Neural cell (in vitro differentiated cells): ENCODE results near the gene ATP4B. TPM values are rescaled to one million over a fixed set of nuclear protein-coding genes. Genes with fewer than 3 reads are reported as not detected.

Source experiments
- H2AFZ ChIP-seq: fragments of 200-600, 300-800 bp; sonication (generic), shearing (Covaris generic); 2 replicates; pipeline ENCODE4 v1.6.0; 2014; ENCODE audit warnings: low read depth, mild to moderate bottlenecking, antibody characterized with exemption, low read length, moderate library complexity
- H3F3A ChIP-seq: fragments of 200-600 bp; shearing (Covaris generic); 2 replicates; pipeline ENCODE4 v1.6.1; 2016; ENCODE audit warnings: mild to moderate bottlenecking, moderate library complexity, mixed read lengths, antibody characterized with exemption, low read length; ENCODE audit not compliant: insufficient read depth, poor library complexity, severe bottlenecking
- H3K27ac ChIP-seq: fragments of 200-600, 300-800 bp; sonication (generic), shearing (Covaris generic); 2 replicates; pipeline ENCODE4 v1.5.1; 2014; ENCODE audit warnings: mild to moderate bottlenecking, low read length, moderate library complexity
- H3K27me3 ChIP-seq: fragments of 300-800, 200-600 bp; sonication (generic), shearing (Covaris generic); 2 replicates; pipeline ENCODE4 v1.6.0; 2014; ENCODE audit warnings: mild to moderate bottlenecking, low read depth, low read length, moderate library complexity; ENCODE audit not compliant: insufficient read depth
- H3K36me3 ChIP-seq: fragments of 300-800, 200-600 bp; sonication (generic), shearing (Covaris generic); 2 replicates; pipeline ENCODE4 v1.5.1; 2014; ENCODE audit warnings: mild to moderate bottlenecking, antibody characterized with exemption, low read length, moderate library complexity; ENCODE audit not compliant: insufficient read depth
- H3K4me2 ChIP-seq: fragments of 300-800, 200-600 bp; sonication (generic), shearing (Covaris generic); 2 replicates; pipeline ENCODE4 v1.6.0; 2014; ENCODE audit warnings: mild to moderate bottlenecking, low read length
- H3K4me3 ChIP-seq: fragments of 300-800, 200-600 bp; sonication (generic), shearing (Covaris generic); 2 replicates; pipeline ENCODE4 v1.5.1; 2014; ENCODE audit warnings: mild to moderate bottlenecking, low read length, moderate library complexity
- H3K79me2 ChIP-seq: fragments of 200-600 bp; shearing (Covaris generic); replicated peaks from 2 replicates; pipeline ENCODE4 v1.6.0; 2014; ENCODE audit warnings: mild to moderate bottlenecking, low read length, moderate library complexity; ENCODE audit not compliant: insufficient read depth
- H3K9ac ChIP-seq: fragments of 300-800, 200-600 bp; sonication (generic), shearing (Covaris generic); 2 replicates; pipeline ENCODE4 v1.6.1; 2016; ENCODE audit warnings: mild to moderate bottlenecking, low read length, mixed read lengths
- H3K9me2 ChIP-seq: fragments of 200-600 bp; shearing (Covaris generic); 2 replicates; pipeline ENCODE4 v1.6.1; 2016; ENCODE audit warnings: mild to moderate bottlenecking, low read length, mixed read lengths; ENCODE audit not compliant: insufficient read depth
- H3K9me3 ChIP-seq: fragments of 200-600, 300-800 bp; sonication (generic), shearing (Covaris generic); 2 replicates; pipeline ENCODE4 v1.6.1; 2016; ENCODE audit warnings: mild to moderate bottlenecking, mixed run types, low read length, moderate library complexity, mixed read lengths
- H4K20me1 ChIP-seq: fragments of 200-600 bp; shearing (Covaris generic); 2 replicates; pipeline ENCODE4 v1.6.1; 2016; ENCODE audit warnings: mild to moderate bottlenecking, mixed run types; ENCODE audit not compliant: insufficient read depth
- CTCF ChIP-seq: fragments of 450-650 bp; IDR thresholded peaks from 2 replicates; pipeline ENCODE4 v1.5.1; 2014; ENCODE audit warnings: antibody characterized with exemption, mild to moderate bottlenecking, moderate library complexity; ENCODE audit not compliant: poor library complexity, severe bottlenecking
- EP300 ChIP-seq: fragments of 450-650 bp; conservative IDR thresholded peaks from 2 replicates; pipeline ENCODE4 v1.6.1; 2014; ENCODE audit warnings: antibody characterized with exemption, mild to moderate bottlenecking, moderate library complexity; ENCODE audit not compliant: poor library complexity, severe bottlenecking
- EZH2 ChIP-seq: fragments of 200-600, 300-800 bp; shearing (Covaris generic), sonication (generic); IDR thresholded peaks from 2 replicates; pipeline ENCODE4 v1.6.1; 2014; ENCODE audit warnings: antibody characterized with exemption, low read length, borderline replicate concordance, mild to moderate bottlenecking; ENCODE audit not compliant: insufficient read depth, poor library complexity, severe bottlenecking
- MXI1 ChIP-seq: fragments of 450-650 bp; conservative IDR thresholded peaks from 2 replicates; pipeline ENCODE4 v1.6.1; 2014; ENCODE audit warnings: antibody characterized with exemption, mild to moderate bottlenecking; ENCODE audit not compliant: poor library complexity, severe bottlenecking
- POLR2AphosphoS5 ChIP-seq: IDR thresholded peaks from 2 replicates; pipeline ENCODE4 v1.6.1; 2012
- RAD21 ChIP-seq: fragments of 450-650 bp; conservative IDR thresholded peaks from 2 replicates; pipeline ENCODE4 v1.6.1; 2014; ENCODE audit warnings: antibody characterized with exemption, mild to moderate bottlenecking, moderate library complexity
- REST ChIP-seq: IDR thresholded peaks from 2 replicates; pipeline ENCODE4 v1.6.1; 2012; ENCODE audit warnings: borderline replicate concordance
- SMC3 ChIP-seq: fragments of 450-650 bp; conservative IDR thresholded peaks from 2 replicates; pipeline ENCODE4 v1.6.1; 2014; ENCODE audit warnings: antibody characterized with exemption, mild to moderate bottlenecking, moderate library complexity; ENCODE audit not compliant: poor library complexity
- TAF1 ChIP-seq: IDR thresholded peaks from 2 replicates; pipeline ENCODE4 v1.6.1; 2012; ENCODE audit warnings: low read depth
- polyA plus RNA-seq: library from polyadenylated mRNA; depleted of rRNA; stranded (reverse); fragments of >200 nt; gene quantifications from 2 replicates; pipeline ENCODE4 v1.2.3, GENCODE V29; 2014

The ATP4B gene
- polyA plus RNA-seq, 1 donor from 2014 or later = not detected

GRCh38 chr13:113653264-113654174 lies 4.5 kb downstream of the ATP4B start:
- Histone ChIP-seq H2AFZ (no peak overlapping the region), H3K9me3 (no peaks in the 10 kb centered on the region), H3K4me3 (no peak overlapping the region), H4K20me1 (no peaks in the 10 kb centered on the region), H3F3A (no peaks in the 10 kb centered on the region), H3K36me3 (no peaks in the 10 kb centered on the region), H3K4me2 (no peak overlapping the region), H3K27me3 (no peaks in the 10 kb centered on the region), H3K79me2 (no peaks in the 10 kb centered on the region), H3K27ac (peak overlapping the region; percentile 36), H3K9ac (no peak overlapping the region), H3K9me2 (no peaks in the 10 kb centered on the region)
- TF ChIP-seq EP300 (peak; percentile 47), POLR2AphosphoS5 (peak; percentile 50), EZH2 (no peak), CTCF (no peak), REST (peak; percentile 70), TAF1 (no peak)

GRCh38 chr13:113652404-113653263 lies 5.4 kb downstream of the ATP4B start:
- no peaks in the 10 kb centered on the region for H3K27me3 ChIP-seq
- no peak overlapping the region for H3K27ac ChIP-seq
- no peak overlapping the region for H3K4me2 ChIP-seq
- no peak overlapping the region for H2AFZ ChIP-seq
- no peak overlapping the region for H3K4me3 ChIP-seq
- H3K9ac ChIP-seq = no peak overlapping the region
- H4K20me1 ChIP-seq = no peaks in the 10 kb centered on the region
- no peaks in the 10 kb centered on the region for H3K36me3 ChIP-seq
- H3K9me2 ChIP-seq = no peaks in the 10 kb centered on the region
- H3F3A ChIP-seq = no peaks in the 10 kb centered on the region
- TF ChIP-seq CTCF (no peak), TAF1 (no peak), EP300 (no peak), SMC3 (no peak), REST (no peak), EZH2 (no peak), MXI1 (no peak), POLR2AphosphoS5 (no peak), RAD21 (no peak)
- H3K79me2 ChIP-seq = no peaks in the 10 kb centered on the region
- H3K9me3 ChIP-seq = no peaks in the 10 kb centered on the region
